H1 (cell line): ENCODE measurements around the gene HOXB8.

ENCODE experiments used
- CEBPB ChIP-seq: IDR thresholded peaks from 2 replicates; pipeline ENCODE4 v1.6.1; 2012; ENCODE audit warnings: low read depth, low read length
- CTCF ChIP-seq, 3 experiments: IDR thresholded peaks; 1 replicate in 2 of 3; 2 replicates in 1 of 3; pipeline versions ENCODE4 v1.5.1 to v1.6.1; 2011; ENCODE audit warnings: low read length in 3 of 3, mild to moderate bottlenecking in 3 of 3, inconsistent platforms in 2 of 3, low read depth in 1 of 3, moderate library complexity in 1 of 3; ENCODE audit not compliant: insufficient read depth in 1 of 3; ENCODE audit errors: control extremely low read depth in 1 of 3
- GTF2F1 ChIP-seq: IDR thresholded peaks from 2 replicates; pipeline ENCODE4 v1.6.1; 2012; ENCODE audit warnings: low read depth, low read length, improper control_type of control experiment, borderline replicate concordance
- HDAC2 ChIP-seq, 2 experiments: fragments of 300-600 bp in 1 of 2; sonication (generic) in 1 of 2; IDR thresholded peaks; 2 replicates each; pipeline ENCODE4 v1.6.1; 2011 to 2012; ENCODE audit warnings: low read depth in 2 of 2, low read length in 2 of 2, mild to moderate bottlenecking in 2 of 2, moderate library complexity in 2 of 2, borderline replicate concordance in 1 of 2, inconsistent platforms in 1 of 2
- KDM1A ChIP-seq: fragments of 200-600, 300-600 bp; sonication (generic); IDR thresholded peaks from 2 replicates; pipeline ENCODE4 v1.7.1; 2016; ENCODE audit warnings: mild to moderate bottlenecking, low read length, borderline replicate concordance
- POLR2AphosphoS5 ChIP-seq: IDR thresholded peaks from 2 replicates; pipeline ENCODE4 v1.6.1; 2011; ENCODE audit warnings: low read depth, low read length

DNA sequence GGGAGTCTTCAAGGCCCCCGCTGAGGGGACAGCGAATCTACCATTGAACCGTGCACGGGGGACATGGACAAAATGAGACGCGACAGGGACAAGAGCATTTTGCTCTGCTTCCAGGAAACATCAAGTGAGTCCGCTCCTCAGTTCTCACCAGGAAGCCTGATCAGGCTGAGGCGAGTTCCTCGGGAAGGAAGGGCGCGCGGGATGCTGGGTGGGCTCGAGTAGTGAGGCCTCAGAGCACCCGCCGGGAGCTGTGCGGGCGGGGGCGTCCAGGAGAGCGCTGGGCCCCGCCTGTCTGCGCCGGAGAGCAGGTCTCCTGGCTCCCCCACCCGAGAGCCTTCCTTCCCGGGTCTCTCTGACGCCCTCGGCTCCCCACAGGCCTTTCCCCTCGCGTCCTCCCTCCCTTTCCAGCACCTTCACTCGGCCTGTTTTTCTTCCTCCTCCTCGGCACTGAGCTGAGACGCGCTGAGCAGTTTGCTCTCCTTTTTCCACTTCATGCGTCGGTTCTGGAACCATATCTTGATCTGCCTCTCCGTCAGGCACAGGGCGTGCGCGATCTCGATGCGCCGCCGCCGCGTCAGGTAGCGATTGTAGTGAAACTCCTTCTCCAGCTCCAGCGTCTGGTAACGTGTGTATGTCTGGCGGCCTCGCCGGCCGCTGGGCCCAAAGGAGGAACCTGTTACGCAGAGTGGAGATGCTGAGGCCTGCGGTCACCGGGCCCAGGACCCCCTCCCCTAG is 18.9 kb downstream of the HOXB8 start:
- TF ChIP-seq CTCF (IDR thresholded peaks at IDR 0.05; ENCODE audit: control extremely low read depth in 1 of 3, insufficient read depth in 1 of 3, low read depth in 1 of 3, low read length in 3 of 3), result no peak
- TF ChIP-seq POLR2AphosphoS5, result no peak
- no peak for TF ChIP-seq GTF2F1
- TF ChIP-seq HDAC2 (IDR thresholded peaks at IDR 0.05; ENCODE audit: borderline replicate concordance in 1 of 2, low read depth in 2 of 2, low read length in 2 of 2), result no peak
- no peak for TF ChIP-seq CEBPB
- TF ChIP-seq KDM1A, result no peak
